Stimulated activated CD8-positive, alpha-beta memory T cell treated with anti-CD3 and anti-CD28 coated beads, Interleukin-12 subunit alpha, Interleukin-12 subunit beta, amount 100 ng/mL, for 24 hours (primary cell): Measurements from ENCODE around the gene KRT4.
"Not testable (repeated sequence)": the region's sequence is repeated elsewhere in the genome, so short reads cannot be mapped to it uniquely, and the experiment has no call there.

ENCODE experiments used
- DNase-seq: peaks from one replicate; pipeline ENCODE4 v3.0.0-alpha.2; 2020; ENCODE audit errors: extremely low read depth

KRT4 gene

DNA sequence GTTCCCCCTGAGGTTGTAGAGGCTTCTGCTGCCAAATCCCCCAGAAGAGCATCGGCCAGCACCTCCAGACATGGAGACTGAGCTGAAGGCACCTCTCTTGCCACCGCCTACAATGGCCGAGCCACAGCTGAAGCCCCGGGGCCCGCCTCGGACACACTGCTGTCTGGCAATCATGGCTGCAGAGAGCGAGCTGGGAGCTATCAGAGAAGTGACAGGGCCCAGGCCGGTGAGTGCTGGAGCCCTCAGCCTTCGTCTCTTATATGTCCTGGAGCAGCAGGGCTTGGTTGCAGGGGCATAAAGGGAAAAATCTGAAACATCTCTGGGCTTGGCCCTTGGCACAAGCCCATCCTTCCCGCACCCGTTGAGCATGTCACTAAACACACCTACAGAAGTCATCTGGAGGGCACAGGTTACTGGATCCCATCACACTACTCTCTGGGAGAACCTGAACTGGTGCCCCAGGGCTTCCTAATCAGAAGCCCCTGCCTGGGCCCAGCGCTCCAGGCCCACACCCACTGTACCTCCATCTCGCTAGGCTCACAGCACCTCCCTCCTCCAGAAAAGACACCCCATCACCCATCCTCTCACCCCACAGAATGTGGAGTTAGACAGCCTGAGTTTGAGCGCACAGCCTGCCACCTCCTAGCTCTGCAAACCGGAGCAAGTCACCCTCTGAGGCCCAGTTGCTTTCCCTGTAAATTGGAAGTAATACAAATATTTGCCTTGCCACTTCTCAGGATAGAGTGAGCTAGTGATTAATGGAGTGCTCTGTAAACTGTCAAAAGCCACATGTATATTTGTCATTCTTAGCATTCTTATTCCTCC lies at the start of gene KRT4:
Gene KRT4, minus strand, starts transcription at position 232 of the 825 bp plus-strand sequence. Its CDS starts 58 bp downstream, at position 174.
- DNase-seq = no peak

DNA sequence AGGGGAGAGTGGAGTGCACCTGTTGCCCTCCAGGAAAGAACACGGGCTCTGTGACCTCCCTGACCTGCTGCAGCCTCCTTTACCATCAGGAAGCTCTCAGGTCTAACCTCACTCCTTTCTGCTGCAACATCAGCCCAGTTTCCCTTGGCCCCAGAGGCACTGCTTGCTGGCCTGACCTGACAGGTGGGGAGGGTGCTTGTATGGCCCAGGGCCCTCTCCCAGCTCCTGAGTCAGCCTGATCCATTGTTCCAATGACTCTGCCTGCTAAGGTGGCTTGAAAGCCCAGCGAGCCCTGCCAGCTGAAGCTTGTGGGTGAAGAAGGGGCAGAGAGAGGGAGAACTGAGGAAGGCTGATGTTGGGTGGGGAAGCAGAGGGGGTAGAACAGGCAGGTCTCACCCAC lies 48.1 kb upstream of the KRT4 start:
- no peak for DNase-seq

DNA sequence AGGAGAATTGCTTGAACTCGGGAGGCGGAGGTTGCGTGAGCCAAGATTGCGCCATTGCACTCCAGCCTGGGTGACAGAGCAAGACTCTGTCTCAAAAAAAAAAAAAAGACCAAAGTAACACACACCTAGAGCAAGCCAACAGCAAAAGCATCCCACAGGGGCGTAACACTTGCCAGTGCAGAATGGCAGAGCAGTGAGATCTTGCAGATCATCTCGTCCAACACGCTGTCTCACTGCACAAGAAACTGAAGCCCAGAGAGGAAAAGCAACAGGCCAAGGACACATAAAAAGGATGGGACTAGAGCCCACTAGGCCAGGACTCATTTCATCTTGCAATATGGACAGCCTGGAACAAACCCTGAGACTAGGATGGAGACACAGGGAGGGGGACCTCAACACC lies 47.6 kb upstream of the KRT4 start:
- no peak for DNase-seq

DNA sequence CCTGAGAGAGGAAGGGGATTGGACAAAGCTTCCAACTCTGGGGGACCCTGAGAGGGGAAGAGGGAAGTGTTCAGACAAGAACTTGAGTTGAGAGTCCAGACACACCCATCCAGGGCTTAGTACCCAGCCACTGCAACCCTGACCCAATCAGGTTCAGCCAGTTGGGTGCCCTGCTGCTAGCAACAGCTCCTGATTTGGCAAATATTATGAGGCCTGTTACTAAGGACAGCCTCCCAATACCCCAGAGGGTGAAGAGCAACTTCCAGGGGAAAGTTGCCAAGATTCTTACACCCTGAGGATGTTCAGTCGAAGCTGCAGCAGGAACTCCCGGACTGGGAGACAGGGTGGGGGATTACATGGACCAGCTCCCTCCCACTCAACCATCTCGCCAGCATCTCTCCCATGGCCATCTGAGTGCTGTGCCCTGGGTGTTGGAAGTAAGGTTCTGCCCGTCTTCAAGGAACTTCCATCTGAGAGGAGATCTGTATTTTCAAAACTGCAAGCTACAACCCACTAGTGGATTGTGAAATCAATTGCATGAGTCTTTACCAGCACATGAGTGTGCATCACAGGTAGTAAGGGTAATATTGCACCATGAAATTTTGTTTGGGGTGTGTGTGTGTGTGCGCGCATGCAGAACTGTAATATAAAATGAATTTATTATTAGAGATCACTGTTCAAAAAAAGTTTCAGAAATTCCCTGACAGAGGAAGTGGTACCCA lies 46.3 kb upstream of the KRT4 start:
- DNase-seq = no peak

DNA sequence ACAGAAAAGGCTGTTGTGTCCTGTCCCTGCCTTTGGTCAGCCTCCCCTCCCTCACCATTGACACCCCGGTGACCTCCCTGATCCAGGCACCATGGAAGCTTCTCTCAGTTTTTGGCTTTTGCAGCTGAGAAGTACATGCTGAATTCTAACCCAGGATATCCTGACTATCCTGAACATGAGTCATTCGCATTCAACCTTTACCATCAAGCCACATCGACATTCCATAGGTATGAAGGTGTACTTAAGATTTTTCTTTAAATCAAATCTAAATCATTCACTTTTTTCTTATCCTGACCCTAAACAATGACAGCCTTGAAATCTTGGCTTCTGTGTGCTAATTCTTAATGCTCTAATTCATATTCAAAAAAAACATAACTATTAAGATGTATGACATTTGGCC lies 43.6 kb upstream of the KRT4 start:
- no peak for DNase-seq

DNA sequence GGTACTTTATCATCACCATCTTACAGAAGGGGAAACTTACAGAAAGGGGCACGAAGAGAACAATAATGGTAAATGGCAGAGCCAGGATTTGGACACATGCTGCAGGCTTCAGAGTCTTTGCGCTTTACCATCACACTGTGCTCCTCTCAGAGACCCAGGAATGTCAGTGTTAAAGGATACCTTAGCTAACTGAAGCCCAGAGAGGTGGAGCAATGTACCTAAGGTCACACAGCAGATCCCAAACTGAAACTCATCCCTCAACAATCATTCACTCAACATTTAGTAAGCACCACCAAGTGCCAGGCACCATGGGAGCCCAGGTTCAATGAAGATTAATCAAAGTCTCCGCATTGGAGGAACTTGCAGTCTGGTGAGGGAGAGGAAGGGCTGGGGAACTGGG lies 42.9 kb upstream of the KRT4 start:
- no peak for DNase-seq

DNA sequence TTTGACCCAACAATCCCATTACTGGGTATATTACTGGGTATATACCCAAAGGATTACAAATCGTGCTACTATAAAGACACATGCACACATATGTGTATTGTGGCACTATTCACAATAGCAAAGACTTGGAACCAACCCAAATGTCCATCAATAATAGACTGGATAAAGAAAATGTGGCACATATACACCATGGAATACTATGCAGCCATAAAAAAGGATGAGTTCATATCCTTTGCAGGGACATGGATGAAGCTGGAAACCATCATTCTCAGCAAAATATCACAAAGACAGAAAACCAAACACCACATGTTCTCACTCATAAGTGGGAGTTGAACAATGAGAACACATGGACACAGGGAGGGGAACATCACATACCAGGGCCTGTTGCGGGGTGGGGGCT lies 42.2 kb upstream of the KRT4 start:
- not testable (repeated sequence) for DNase-seq

DNA sequence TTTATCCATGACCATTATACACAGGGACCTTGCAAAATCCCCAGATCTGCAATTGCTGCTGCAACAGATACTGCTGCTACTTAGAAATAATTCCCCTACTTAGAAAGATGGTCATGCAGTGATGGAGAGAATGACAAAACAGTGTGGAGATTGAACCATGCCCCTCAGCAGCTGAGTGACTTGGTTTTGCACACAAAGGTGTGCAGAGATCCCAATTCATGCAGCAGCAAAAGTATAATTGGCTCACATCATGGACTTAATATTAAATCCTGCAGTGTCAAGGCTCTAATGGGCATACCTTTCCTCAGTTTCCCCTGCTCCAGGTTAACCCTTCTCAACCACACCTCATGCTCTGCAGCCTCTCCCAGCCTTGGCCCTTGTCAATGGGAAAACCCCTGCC lies 37.9 kb upstream of the KRT4 start:
- no peak for DNase-seq

DNA sequence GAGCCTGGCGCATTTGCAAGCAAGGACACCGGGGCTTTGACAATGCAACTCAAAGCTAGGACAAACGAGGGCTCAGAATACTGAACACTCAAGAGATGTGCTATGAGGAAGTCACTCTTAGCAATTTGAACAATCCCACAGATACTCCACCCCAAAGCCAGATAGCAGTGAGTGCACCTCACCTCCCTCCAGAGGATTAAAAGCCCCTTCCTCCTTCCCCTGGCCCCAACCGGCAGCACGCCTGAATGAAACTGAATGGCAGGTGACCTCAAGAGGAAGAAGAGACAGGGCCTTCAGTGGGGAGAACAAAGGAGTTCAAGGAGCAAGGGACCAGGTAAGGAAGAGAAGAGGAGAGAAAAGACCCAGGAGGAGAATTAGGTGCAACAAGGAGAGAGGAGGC lies 36.8 kb upstream of the KRT4 start:
- DNase-seq = no peak

DNA sequence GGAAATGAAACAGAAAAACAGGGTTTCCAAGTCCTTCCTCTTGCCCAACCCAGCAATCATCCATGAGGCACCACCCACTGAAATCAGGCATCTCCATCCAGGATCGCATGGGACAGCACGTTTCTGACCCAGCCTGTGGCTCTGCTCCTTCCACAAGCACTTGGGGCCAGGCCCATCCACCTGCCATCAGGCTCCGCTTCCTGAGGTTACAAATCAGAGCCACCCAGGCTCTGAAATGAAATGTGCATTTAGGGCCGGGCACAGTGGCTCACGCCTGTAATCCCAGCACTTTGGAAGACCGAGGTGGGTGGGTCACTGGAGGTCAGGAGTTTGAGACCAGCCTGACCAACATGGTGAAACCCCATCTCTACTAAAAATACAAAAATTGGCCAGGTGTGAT lies 35.6 kb upstream of the KRT4 start:
- DNase-seq = no peak

DNA sequence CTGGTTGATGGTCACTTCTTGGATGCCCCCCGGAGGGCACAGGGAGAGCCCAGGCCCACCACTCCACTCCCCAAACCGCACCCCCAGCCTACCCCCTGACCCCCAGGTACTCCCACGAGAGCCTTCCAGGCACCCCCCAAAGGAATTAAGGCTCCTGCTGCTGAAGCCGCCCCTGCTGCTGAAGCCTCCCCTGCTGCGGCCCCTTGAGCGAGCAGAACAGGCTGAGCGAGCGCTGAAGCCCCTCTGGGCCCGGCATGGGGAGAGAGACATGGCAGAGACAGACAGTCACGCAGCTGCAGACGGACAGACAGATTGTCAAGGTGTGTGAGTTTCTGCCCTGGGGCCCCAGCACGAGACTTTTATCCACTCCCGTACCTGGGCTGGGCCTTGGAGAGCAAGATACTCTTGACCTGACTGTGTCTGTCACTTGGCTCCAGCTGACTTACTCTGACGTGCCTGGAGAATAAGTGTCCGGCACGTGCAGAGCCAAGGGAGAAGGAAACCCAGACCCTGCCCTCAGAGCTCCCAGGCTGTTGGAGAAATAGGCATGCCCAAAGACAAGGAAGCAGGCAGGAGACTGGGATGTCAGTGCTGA lies 34.8 kb upstream of the KRT4 start, which contains the start of gene KRT78:
Gene KRT78, minus strand, starts transcription at position 334 of the 595 bp plus-strand sequence. Its CDS starts 64 bp downstream, at position 270.
- no peak for DNase-seq

DNA sequence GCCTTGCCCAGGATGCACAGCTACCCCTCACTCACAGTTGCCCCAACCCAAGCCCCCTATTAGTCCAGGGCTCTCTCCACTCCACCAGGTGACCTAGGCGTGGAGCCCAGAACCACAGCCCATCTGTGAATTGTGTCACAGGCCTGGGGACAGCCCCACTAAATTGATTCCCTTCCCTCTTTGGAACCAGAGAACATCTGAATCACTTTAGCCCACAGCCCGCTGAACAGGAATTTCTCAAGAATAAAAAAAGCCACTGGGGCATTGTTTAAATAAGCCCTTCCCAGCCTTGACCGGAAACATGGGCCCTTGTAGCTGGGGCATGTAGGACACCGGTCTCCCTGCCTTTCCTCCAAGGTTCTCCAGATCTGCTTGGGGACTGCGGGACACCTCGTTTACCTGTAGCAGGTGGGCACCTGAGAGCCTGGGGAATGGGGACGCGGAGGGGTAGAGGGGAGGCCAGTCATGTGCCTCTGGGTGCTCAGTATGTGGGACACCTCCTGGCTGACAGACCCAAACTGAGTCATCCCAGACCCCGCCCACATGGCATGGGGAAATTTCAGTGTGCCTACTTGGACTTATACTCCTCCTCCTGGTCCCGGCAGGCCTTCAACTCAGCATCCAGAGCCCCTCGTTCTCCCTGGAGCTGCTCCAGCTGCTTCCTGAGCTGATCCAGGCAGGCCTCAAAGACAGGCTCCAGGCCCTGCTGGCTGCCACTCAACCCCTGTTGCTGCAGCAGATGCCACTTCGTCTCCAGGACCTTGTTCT lies 33.6 kb upstream of the KRT4 start:
- no peak for DNase-seq

DNA sequence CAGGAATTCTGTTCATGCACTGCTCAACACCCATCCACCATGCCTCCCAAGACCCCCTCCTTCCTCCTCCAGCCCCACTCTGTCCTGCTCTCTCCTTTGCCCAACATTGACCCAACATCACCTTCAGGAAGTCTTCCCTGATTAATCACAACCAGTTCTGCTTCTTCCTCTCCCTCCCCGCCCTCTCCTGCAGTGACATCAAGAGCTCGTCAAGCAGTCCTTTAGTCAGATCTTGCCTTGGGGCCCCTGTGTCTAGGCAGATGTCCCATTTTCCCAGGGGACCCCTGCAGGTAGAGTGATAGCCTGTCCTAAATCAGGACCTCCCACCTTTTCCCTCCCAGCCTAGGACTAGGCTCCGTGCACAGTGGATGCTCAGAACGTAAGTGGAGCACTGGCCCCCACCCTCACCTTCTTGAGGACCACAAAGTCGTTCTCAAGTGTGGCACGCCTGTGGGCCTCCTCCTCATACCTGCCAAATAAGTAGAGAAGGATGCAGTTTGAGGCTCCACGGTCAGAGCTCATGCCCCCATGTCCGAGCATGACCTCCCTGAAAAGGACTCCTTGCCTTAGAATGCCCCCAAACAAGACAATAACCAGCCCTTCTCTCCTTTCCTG lies 32.5 kb upstream of the KRT4 start:
- DNase-seq = no peak

DNA sequence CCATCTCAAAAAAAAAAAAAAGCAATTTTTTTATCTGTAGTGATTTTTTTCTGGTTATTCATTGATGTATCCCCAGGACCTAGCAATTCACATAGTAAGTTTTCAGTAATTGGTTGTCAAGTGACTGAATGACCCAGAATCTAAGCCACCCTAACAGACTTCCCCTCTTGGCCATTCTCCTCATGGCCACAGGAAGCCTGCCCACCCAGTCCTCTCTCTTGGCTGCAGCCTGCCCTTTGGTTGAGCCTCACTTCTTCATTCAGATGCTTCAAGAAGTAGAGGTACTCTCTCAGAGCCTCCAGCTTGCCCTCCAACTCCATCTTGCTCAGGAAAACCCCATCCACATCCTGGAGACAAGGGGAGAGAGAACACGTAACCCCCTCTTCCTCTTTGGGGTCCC lies 32.0 kb upstream of the KRT4 start:
- no peak for DNase-seq

DNA sequence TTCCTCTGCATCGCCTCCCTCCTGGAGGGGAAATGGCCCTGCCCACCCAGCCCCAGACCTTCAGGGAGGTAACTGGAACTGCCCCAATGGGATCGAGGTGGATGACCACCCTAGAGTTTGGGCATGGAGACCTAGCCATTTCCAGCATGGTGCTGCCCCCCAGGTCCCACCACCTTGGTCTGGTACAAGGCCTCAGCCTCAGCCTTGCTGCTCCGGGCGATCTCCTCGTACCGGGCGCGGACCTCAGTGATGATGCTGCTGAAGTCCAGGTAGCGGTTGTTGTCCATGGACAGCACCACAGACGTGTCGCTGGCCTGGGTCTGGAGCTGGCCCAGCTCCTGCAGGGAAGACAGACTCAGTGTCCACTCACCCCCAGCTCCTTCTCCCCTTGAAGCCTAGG lies 30.5 kb upstream of the KRT4 start:
- no peak for DNase-seq

DNA sequence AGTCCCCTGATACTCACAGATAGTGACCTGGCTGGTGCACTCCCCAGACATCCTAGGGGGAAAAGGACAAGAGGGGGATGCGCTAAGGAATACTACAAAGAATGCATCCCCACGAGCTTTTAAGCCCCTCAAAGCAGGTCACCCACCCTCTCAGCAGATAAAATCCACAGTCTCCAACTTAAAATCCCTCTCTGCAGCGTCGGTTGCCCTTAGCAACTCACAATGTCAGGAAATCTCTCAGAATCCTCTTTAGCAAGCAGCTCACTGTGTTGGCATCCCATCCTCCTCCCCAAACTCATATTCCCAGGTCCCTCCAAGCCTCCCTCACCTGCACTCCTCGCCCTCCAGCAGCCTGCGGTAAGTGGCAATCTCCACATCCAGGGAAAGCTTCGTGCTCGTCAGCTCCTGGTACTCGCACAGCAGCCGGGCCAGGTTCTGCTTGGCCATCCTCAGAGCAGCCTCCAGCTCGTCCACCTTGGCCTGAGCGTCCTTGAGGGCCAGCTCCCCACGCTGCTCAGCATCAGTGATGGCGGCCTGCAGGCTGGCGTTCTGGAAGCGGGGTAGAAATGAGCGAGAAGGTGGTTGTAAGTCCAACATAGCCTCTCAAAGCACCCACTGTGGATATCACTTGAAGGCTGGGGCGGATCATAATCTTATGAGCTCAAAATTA lies 25.7 kb upstream of the KRT4 start:
- DNase-seq = no peak

DNA sequence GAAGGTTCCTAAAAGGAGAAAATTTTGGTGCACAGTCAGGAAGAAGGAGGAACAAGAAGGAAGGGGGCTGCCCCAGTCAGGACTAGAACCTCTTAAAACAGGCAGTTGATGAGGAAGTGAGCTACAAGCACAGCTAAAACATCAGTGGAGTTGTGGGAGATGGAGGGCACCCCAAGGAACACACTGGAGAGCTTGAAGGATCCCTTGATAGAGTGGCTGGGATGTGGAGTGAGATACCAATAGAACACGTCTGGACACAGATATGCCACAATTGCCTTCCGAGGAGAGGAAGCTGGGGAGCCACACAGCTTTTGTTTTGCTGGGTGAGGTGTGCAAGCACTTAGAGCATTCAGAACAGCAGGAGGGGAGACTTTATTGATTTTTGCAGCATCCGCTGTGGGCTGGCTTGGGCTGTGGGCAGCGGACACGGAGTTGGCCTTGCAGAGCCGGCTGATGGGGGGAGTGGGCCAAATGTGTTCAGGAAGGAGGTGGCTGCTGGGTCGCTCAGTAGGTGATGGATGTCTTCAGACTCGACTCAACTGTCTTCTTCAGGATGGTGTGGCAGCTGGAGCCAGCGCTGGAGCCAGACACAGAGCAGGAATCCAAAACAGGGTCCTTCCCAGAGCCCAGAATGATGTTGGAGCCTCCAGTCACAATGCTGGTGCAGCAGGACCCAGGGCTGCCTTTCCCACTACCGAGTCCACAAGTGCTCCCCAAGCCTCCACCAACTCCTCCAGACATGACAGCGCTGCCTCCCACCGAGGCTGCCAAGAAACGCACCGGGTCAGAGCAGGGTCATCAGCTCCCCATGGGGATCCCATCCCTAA lies 24.9 kb upstream of the KRT4 start:
- no peak for DNase-seq

DNA sequence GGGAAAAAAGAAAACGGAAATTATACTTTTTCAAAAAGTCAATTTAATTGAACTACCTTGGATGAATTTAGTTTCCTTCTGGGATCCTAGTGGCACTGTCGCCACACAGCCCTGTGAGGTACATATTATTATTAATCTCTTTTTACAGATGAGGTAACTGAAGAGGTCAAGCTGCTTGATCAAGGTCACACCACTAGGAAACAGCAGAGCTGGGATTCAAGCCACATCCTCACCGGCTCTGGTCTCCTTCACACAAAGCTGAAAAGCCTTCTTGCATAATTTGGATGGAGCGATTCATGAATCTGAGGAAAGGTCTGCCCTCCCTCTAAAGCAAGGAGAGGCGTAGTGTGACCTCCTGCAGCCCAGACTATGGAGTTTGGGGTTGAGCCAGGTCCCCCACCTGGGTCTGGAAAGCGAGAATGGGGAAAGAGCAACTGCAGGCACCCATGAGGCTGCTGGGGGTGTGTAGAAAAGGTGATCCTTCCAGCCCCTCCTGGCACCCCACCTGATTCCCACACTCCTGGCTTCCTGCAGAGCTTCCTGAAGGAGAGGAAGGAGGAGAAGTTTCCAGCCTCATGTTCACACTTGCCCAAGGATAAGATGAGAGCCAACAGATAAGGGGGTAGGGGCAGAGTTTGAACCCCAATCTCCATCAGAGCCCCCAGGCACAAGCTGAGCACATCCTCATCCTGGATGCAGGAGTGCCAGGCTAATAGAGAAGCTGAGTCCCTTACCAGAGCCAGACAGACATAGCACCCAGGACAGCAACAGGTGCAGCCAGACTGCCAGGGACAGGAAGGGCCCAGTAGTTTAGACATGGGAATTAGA lies 24.1 kb upstream of the KRT4 start:
- DNase-seq = no peak

DNA sequence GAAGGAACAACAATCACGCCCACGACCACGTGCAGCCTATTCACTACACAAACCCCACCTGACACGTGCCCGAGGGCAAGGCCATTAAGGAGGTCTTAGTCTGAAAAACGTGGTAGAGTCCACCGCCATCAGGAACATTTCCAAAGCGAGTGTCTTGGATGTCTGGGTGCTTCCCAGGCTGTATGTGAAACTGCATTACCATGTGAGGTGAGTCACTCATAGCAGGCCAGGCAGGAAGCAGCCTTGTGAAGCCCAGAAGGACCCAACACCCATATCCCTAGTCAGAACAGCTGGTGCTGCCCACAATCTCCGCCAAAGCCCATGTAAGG lies 23.5 kb upstream of the KRT4 start:
- DNase-seq = no peak
